Measurements from ENCODE around the gene COL5A3.
"Not testable (repeated sequence)": the region's sequence is repeated elsewhere in the genome, so short reads cannot be mapped to it uniquely, and the experiment has no call there.

COL5A3 gene

GRCh38 chr19:9946528-9947125 is 63.7 kb downstream of the COL5A3 start:
- not testable (repeated sequence) for H3K27ac ChIP-seq (ENCODE audit: low read depth, low read length)

GRCh38 chr19:9945319-9945966 is 64.9 kb downstream of the COL5A3 start:
- H3K4me3 ChIP-seq (ENCODE audit: low read depth in 1 of 2, low read length in 2 of 2) = peak overlapping the region in 1 of 2 donors; percentile 47
- H3K4me1 ChIP-seq (ENCODE audit: insufficient read depth, low read length) = peaks cover 4% of the 10 kb centered on the region
- no peak overlapping the region for H3K9ac ChIP-seq (ENCODE audit: low read length)
- no peaks in the 10 kb centered on the region for H3K36me3 ChIP-seq (ENCODE audit: insufficient read depth, low read length)
- H3K9me3 ChIP-seq (ENCODE audit: low read length) = no peaks in the 10 kb centered on the region
- H3K27ac ChIP-seq (ENCODE audit: low read depth, low read length) = peak overlapping the region; percentile 58
- no peaks in the 10 kb centered on the region for H3K27me3 ChIP-seq (ENCODE audit: control insufficient read depth in 1 of 2, insufficient read depth in 2 of 2, low read length in 2 of 2)

More at GRCh38 chr19:9946528-9947125, 63.7 kb downstream of the COL5A3 start:
- H3K4me3 ChIP-seq (ENCODE audit: low read depth in 1 of 2, low read length in 2 of 2); H3K9me3 ChIP-seq (ENCODE audit: low read length); H3K36me3 ChIP-seq (ENCODE audit: insufficient read depth, low read length); H3K4me1 ChIP-seq (ENCODE audit: insufficient read depth, low read length); H3K9ac ChIP-seq (ENCODE audit: low read length); H3K27me3 ChIP-seq (ENCODE audit: control insufficient read depth in 1 of 2, insufficient read depth in 2 of 2, low read length in 2 of 2): not testable (repeated sequence)

- Histone ChIP-seq H3K27me3 (ENCODE audit: control insufficient read depth in 1 of 2, insufficient read depth in 2 of 2, low read length in 2 of 2) (no peaks in the 10 kb centered on the region), H3K36me3 (ENCODE audit: insufficient read depth, low read length) (no peaks in the 10 kb centered on the region), H3K27ac (ENCODE audit: low read depth, low read length) (no peak overlapping the region), H3K9ac (ENCODE audit: low read length) (no peak overlapping the region), H3K4me1 (ENCODE audit: insufficient read depth, low read length) (peaks cover 4% of the 10 kb centered on the region), H3K4me3 (ENCODE audit: low read depth in 1 of 2, low read length in 2 of 2) (no peak overlapping the region), H3K9me3 (ENCODE audit: low read length) (no peaks in the 10 kb centered on the region)
Observed at GRCh38 chr19:9943744-9944143, 66.6 kb downstream of the COL5A3 start.

- no peak overlapping the region for H3K27ac ChIP-seq (ENCODE audit: low read depth, low read length)
- peaks cover 0 to 7% of the 10 kb centered on the region in 2 donors for H3K27me3 ChIP-seq (ENCODE audit: control insufficient read depth in 1 of 2, insufficient read depth in 2 of 2, low read length in 2 of 2)
- no peaks in the 10 kb centered on the region for H3K36me3 ChIP-seq (ENCODE audit: insufficient read depth, low read length)
- peaks cover 4% of the 10 kb centered on the region for H3K4me1 ChIP-seq (ENCODE audit: insufficient read depth, low read length)
- no peaks in the 10 kb centered on the region for H3K9me3 ChIP-seq (ENCODE audit: low read length)
- H3K4me3 ChIP-seq (ENCODE audit: low read depth in 1 of 2, low read length in 2 of 2) = no peak overlapping the region
- H3K9ac ChIP-seq (ENCODE audit: low read length) = no peak overlapping the region
Observed at GRCh38 chr19:9941671-9942070, 68.6 kb downstream of the COL5A3 start.

- Histone ChIP-seq H3K27me3 (ENCODE audit: control insufficient read depth in 1 of 2, insufficient read depth in 2 of 2, low read length in 2 of 2) (peaks cover 0 to 9% of the 10 kb centered on the region in 2 donors), H3K9ac (ENCODE audit: low read length) (no peak overlapping the region), H3K4me1 (ENCODE audit: insufficient read depth, low read length) (peaks cover 4% of the 10 kb centered on the region), H3K9me3 (ENCODE audit: low read length) (no peaks in the 10 kb centered on the region), H3K27ac (ENCODE audit: low read depth, low read length) (no peak overlapping the region), H3K4me3 (ENCODE audit: low read depth in 1 of 2, low read length in 2 of 2) (no peak overlapping the region), H3K36me3 (ENCODE audit: insufficient read depth, low read length) (no peaks in the 10 kb centered on the region)
Observed at GRCh38 chr19:9941231-9941630, 69.1 kb downstream of the COL5A3 start.

DNA sequence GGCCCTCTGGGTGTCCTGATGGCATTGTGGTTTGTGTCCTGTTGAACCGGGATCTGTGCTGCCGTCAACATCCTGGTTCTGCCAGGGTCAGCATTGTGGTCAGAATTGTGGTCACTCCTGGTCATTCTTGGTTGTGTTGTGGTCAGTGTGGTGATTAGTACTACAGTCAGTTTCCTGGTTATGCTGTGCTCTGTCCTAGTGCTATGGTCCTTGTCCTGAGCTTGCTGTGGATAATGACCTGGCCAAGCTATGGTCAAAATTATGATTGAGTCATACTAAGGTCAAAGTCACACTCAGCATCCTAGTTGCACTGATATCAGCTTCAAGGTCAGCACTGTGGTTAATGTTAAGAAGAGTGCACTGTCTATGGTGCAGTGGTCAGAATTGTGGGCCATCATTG is 69.5 kb downstream of the COL5A3 start:
- Histone ChIP-seq H3K27me3 (ENCODE audit: control insufficient read depth in 1 of 2, insufficient read depth in 2 of 2, low read length in 2 of 2) (peaks cover under 1 to 13% of the 10 kb centered on the region in 2 donors), H3K4me1 (ENCODE audit: insufficient read depth, low read length) (peaks cover 5% of the 10 kb centered on the region), H3K27ac (ENCODE audit: low read depth, low read length) (no peak overlapping the region)

DNA sequence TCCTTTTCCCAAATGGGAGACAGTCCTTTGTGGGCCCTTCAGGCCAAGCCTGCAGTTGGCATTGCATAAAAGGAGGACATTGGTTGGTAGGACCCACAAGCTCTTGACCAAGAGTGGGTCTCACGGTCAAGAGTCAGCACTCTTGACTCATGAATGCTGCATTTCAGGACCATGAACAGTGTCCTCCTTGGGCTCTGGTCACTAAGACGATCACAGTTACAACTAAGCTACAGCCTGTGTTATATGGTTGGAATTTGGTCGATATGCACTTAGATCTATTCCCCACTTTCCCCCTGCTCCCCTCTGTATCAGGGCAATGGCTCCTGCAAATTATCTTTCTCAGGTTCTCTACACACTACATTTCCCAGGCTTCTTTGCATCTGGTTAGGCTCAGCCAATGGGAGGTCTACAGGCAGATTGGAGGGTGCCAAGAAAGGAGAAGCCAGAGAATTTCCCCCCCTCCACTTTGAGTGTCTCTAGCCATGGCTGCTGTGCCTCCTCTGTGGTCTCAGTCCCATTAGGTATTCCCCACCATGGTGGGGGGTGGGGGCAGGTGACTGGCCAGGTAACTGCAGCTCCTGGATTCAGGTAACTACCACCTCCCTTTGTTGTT is 70.9 kb downstream of the COL5A3 start:
- Histone ChIP-seq H3K9ac (ENCODE audit: low read length) (no peak overlapping the region), H3K27me3 (ENCODE audit: control insufficient read depth in 1 of 2, insufficient read depth in 2 of 2, low read length in 2 of 2) (peaks cover 13 to 27% of the 10 kb centered on the region in 2 donors), H3K9me3 (ENCODE audit: low read length) (no peaks in the 10 kb centered on the region)

More for the DNA sequence above, 69.5 kb downstream of the COL5A3 start:
- Histone ChIP-seq H3K4me3 (ENCODE audit: low read depth in 1 of 2, low read length in 2 of 2) (no peak overlapping the region), H3K36me3 (ENCODE audit: insufficient read depth, low read length) (no peaks in the 10 kb centered on the region), H3K9me3 (ENCODE audit: low read length) (no peaks in the 10 kb centered on the region), H3K9ac (ENCODE audit: low read length) (no peak overlapping the region)

DNA sequence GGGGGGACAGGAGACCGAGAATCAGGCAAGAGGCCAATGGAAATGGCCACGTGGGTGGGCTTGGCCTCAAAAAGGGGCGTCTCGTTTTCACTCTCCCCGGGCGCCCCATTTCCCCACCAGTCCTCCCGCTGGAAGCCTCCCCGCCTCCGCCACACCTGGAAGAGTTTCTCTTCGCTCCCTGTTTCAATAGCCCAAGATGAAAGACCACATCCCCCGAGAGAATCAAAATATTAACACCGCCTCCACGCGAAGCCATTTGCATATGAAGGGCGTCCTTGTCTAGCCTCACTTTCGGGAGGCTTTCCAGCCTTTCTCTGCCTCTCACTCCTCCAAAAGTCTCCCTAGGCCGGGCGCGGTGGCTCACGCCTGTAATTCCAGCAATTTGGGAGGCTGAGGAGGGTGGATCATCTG is 73.3 kb downstream of the COL5A3 start:
- no peaks in the 10 kb centered on the region for H3K9me3 ChIP-seq (ENCODE audit: low read length)
- peaks cover 15 to 50% of the 10 kb centered on the region in 2 donors for H3K27me3 ChIP-seq (ENCODE audit: control insufficient read depth in 1 of 2, insufficient read depth in 2 of 2, low read length in 2 of 2)
- H3K36me3 ChIP-seq (ENCODE audit: insufficient read depth, low read length) = no peaks in the 10 kb centered on the region
- no peak overlapping the region for H3K27ac ChIP-seq (ENCODE audit: low read depth, low read length)
- H3K4me3 ChIP-seq (ENCODE audit: low read depth in 1 of 2, low read length in 2 of 2) = no peak overlapping the region
- no peak overlapping the region for H3K9ac ChIP-seq (ENCODE audit: low read length)
- peaks cover 6% of the 10 kb centered on the region for H3K4me1 ChIP-seq (ENCODE audit: insufficient read depth, low read length)

More for the DNA sequence above, 70.9 kb downstream of the COL5A3 start:
- Histone ChIP-seq H3K4me3 (ENCODE audit: low read depth in 1 of 2, low read length in 2 of 2) (no peak overlapping the region), H3K4me1 (ENCODE audit: insufficient read depth, low read length) (peaks cover 6% of the 10 kb centered on the region), H3K36me3 (ENCODE audit: insufficient read depth, low read length) (no peaks in the 10 kb centered on the region), H3K27ac (ENCODE audit: low read depth, low read length) (no peak overlapping the region)

GRCh38 chr19:9936326-9937000 is 73.8 kb downstream of the COL5A3 start, which contains the start of gene OLFM2:
OLFM2 (minus strand) TSS chr19:9936515; CDS start chr19:9936366, 149 bp downstream.
- Histone ChIP-seq H3K36me3 (ENCODE audit: insufficient read depth, low read length) (no peaks in the 10 kb centered on the region), H3K9me3 (ENCODE audit: low read length) (no peaks in the 10 kb centered on the region), H3K27ac (ENCODE audit: low read depth, low read length) (no peak within 1 kb of the TSS), H3K9ac (ENCODE audit: low read length) (no peak within 1 kb of the TSS), H3K4me3 (ENCODE audit: low read depth in 1 of 2, low read length in 2 of 2) (no peak within 1 kb of the TSS), H3K4me1 (ENCODE audit: insufficient read depth, low read length) (peaks cover 6% of the 10 kb centered on the region), H3K27me3 (ENCODE audit: control insufficient read depth in 1 of 2, insufficient read depth in 2 of 2, low read length in 2 of 2) (peaks cover 15 to 56% of the 10 kb centered on the region in 2 donors)

DNA sequence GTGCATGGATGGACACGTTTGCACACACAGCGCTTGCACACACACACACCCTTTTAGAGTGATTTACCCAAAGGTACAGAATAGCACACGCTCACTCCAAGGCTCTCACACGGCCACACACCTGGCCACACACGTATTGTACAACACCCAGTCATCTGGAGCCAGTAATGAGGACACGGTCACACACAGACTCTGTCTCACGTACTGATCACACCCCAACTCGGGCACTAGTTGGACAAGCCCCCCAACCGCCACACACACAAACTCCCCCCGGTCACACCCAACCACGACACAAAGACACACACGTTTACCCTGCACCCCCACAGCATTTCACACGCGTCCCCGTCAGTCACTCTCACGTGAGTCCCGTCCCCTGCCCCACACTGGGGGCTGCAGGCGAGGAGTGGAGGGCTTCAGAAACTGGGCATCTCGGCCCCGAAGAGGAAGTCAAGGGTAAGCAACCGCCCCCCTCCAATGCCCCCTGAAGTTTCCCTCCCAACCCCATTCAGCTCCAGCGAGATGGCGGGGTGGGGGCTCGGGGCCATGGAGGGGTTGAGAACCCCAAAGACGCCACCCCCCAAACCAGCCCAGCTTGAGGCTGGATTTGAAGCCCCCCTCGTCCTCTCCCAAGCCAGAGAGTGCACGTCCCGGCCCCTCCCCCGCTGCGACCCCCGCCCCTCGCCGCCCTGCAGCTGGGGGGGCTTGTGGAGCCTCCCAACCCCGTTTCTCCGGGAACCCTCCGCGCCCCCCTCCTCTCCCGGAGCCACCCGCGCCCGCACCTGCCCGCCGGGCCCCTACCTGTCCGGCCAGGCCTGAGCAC is 74.6 kb downstream of the COL5A3 start:
- Histone ChIP-seq H3K27me3 (ENCODE audit: control insufficient read depth in 1 of 2, insufficient read depth in 2 of 2, low read length in 2 of 2) (peaks cover 15 to 62% of the 10 kb centered on the region in 2 donors), H3K9ac (ENCODE audit: low read length) (no peak overlapping the region), H3K9me3 (ENCODE audit: low read length) (no peaks in the 10 kb centered on the region), H3K4me1 (ENCODE audit: insufficient read depth, low read length) (peaks cover 11% of the 10 kb centered on the region), H3K4me3 (ENCODE audit: low read depth in 1 of 2, low read length in 2 of 2) (no peak overlapping the region), H3K36me3 (ENCODE audit: insufficient read depth, low read length) (no peaks in the 10 kb centered on the region), H3K27ac (ENCODE audit: low read depth, low read length) (no peak overlapping the region)

All from muscle layer of colon (tissue), 2 donors.